ENCODE measurements around the gene MSH4.

The MSH4 gene

GRCh38 chr1:75787524-75787923, 9.2 kb upstream of the MSH4 start:
- Histone ChIP-seq H4K20me1 (ENCODE audit: insufficient read depth, low read length) (0 out of 2 replicates have a peak, but pooled peaks cover 2% of the 10 kb centered on the region), H3K27ac (ENCODE audit: low read depth, low read length, poor library complexity, severe bottlenecking) (peak overlapping the region; percentile 96), H3K9me2 (ENCODE audit: low read depth, low read length) (no peaks in the 10 kb centered on the region), H3K4me2 (ENCODE audit: low read length) (peak overlapping the region; percentile 80), H3K9ac (ENCODE audit: low read length) (peak overlapping the region; percentile 93), H3K27me3 (ENCODE audit: insufficient read depth, low read length) (no peaks in the 10 kb centered on the region), H3F3A (ENCODE audit: insufficient read depth, low read length) (no peaks in the 10 kb centered on the region; the same call in 1 of the 2 replicates), H3K9me3 (ENCODE audit: low read length) (no peaks in the 10 kb centered on the region), H3K4me1 (ENCODE audit: insufficient read depth, low read length, severe bottlenecking) (peaks cover 65% of the 10 kb centered on the region), H2AFZ (ENCODE audit: low read length) (no peak overlapping the region), H3K4me3 (ENCODE audit: low read depth, low read length, poor library complexity, severe bottlenecking) (peak overlapping the region; percentile 92), H3K79me2 (ENCODE audit: insufficient read depth, low read length) (peaks cover 44% of the 10 kb centered on the region), H3K36me3 (ENCODE audit: insufficient read depth, low read length) (peaks cover 59% of the 10 kb centered on the region)
- TF ChIP-seq EZH2 (IDR thresholded peaks at IDR 0.05; ENCODE audit: borderline replicate concordance, low read length), result no peak
- TF ChIP-seq, protein P1, sequence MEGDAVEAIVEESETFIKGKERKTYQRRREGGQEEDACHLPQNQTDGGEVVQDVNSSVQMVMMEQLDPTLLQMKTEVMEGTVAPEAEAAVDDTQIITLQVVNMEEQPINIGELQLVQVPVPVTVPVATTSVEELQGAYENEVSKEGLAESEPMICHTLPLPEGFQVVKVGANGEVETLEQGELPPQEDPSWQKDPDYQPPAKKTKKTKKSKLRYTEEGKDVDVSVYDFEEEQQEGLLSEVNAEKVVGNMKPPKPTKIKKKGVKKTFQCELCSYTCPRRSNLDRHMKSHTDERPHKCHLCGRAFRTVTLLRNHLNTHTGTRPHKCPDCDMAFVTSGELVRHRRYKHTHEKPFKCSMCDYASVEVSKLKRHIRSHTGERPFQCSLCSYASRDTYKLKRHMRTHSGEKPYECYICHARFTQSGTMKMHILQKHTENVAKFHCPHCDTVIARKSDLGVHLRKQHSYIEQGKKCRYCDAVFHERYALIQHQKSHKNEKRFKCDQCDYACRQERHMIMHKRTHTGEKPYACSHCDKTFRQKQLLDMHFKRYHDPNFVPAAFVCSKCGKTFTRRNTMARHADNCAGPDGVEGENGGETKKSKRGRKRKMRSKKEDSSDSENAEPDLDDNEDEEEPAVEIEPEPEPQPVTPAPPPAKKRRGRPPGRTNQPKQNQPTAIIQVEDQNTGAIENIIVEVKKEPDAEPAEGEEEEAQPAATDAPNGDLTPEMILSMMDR (IDR thresholded peaks at IDR 0.05; ENCODE audit: low read length), result no peak

- no peak for TF ChIP-seq EZH2 (IDR thresholded peaks at IDR 0.05; ENCODE audit: borderline replicate concordance, low read length)
- TF ChIP-seq, protein P1 (IDR thresholded peaks at IDR 0.05; ENCODE audit: low read length), result no peak
- Histone ChIP-seq H3K4me2 (ENCODE audit: low read length) (peak overlapping the region; percentile 80), H3K4me1 (ENCODE audit: insufficient read depth, low read length, severe bottlenecking) (peaks cover 54% of the 10 kb centered on the region), H3F3A (ENCODE audit: insufficient read depth, low read length) (no peaks in the 10 kb centered on the region; the same call in 1 of the 2 replicates), H3K4me3 (ENCODE audit: low read depth, low read length, poor library complexity, severe bottlenecking) (peak overlapping the region; percentile 92), H3K79me2 (ENCODE audit: insufficient read depth, low read length) (peaks cover 44% of the 10 kb centered on the region), H3K27me3 (ENCODE audit: insufficient read depth, low read length) (no peaks in the 10 kb centered on the region), H3K27ac (ENCODE audit: low read depth, low read length, poor library complexity, severe bottlenecking) (no peak overlapping the region), H3K9me2 (ENCODE audit: low read depth, low read length) (no peaks in the 10 kb centered on the region), H3K9me3 (ENCODE audit: low read length) (no peaks in the 10 kb centered on the region), H4K20me1 (ENCODE audit: insufficient read depth, low read length) (0 out of 2 replicates have a peak, but pooled peaks cover 2% of the 10 kb centered on the region), H2AFZ (ENCODE audit: low read length) (no peak overlapping the region), H3K36me3 (ENCODE audit: insufficient read depth, low read length) (peaks cover 83% of the 10 kb centered on the region), H3K9ac (ENCODE audit: low read length) (peak overlapping the region; percentile 93)
These were observed 6.7 kb upstream of the MSH4 start for GRCh38 chr1:75789988-75790387.

DNA sequence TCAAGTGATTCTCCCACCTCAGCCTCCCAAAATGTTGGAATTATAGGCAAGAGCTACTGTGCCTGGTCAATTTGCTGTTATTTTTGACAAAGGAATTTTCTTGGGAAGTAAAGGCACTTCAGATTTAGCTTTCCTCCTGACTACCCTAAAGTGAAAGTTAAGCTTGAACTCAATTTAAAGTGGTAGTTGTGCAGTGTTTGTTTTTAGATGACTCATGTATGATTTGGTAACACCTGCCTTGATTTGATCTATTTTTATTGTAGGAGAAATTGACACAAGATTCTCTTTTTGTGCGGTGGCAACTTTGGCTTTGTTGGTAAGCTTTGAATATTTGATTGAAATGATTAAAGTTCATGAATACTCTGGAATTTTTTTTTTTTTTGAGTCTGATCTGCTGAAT, 5.7 kb upstream of the MSH4 start:
- Histone ChIP-seq H3K4me1 (ENCODE audit: insufficient read depth, low read length, severe bottlenecking) (peaks cover 45% of the 10 kb centered on the region), H3K9ac (ENCODE audit: low read length) (no peak overlapping the region), H3K27ac (ENCODE audit: low read depth, low read length, poor library complexity, severe bottlenecking) (no peak overlapping the region), H3K4me2 (ENCODE audit: low read length) (peak overlapping the region; percentile 80; the same call in 1 of the 2 replicates), H3K4me3 (ENCODE audit: low read depth, low read length, poor library complexity, severe bottlenecking) (no peak overlapping the region), H3K79me2 (ENCODE audit: insufficient read depth, low read length) (peaks cover 44% of the 10 kb centered on the region), H3F3A (ENCODE audit: insufficient read depth, low read length) (peaks cover 3% of the 10 kb centered on the region; the same call in 1 of the 2 replicates), H3K27me3 (ENCODE audit: insufficient read depth, low read length) (no peaks in the 10 kb centered on the region), H2AFZ (ENCODE audit: low read length) (no peak overlapping the region), H4K20me1 (ENCODE audit: insufficient read depth, low read length) (0 out of 2 replicates have a peak, but pooled peaks cover 2% of the 10 kb centered on the region), H3K9me3 (ENCODE audit: low read length) (no peaks in the 10 kb centered on the region), H3K9me2 (ENCODE audit: low read depth, low read length) (no peaks in the 10 kb centered on the region), H3K36me3 (ENCODE audit: insufficient read depth, low read length) (peaks cover 93% of the 10 kb centered on the region)
- TF ChIP-seq EZH2 (IDR thresholded peaks at IDR 0.05; ENCODE audit: borderline replicate concordance, low read length), result no peak
- TF ChIP-seq, protein P1 (IDR thresholded peaks at IDR 0.05; ENCODE audit: low read length), result no peak

Measured in OCI-LY1 (cell line).